K562 (cell line): ENCODE results near the gene YES1. TPM values are rescaled to one million over a fixed set of nuclear protein-coding genes. Genes with fewer than 3 reads are reported as not detected.

Experiments
- GABPB1 ChIP-seq: sonication (generic); formaldehyde crosslinking; IDR thresholded peaks from 2 replicates; pipeline ENCODE4 v1.8.0; 2022; ENCODE audit warnings: mild to moderate bottlenecking, missing genetic modification reagents
- GTF3C2 ChIP-seq: IDR thresholded peaks from 3 replicates; pipeline ENCODE4 v1.6.1; 2011; ENCODE audit warnings: borderline replicate concordance, mild to moderate bottlenecking, moderate library complexity; ENCODE audit not compliant: insufficient read length; ENCODE audit errors: extremely low read depth
- POLR2G ChIP-seq: fragments of 200-400 bp; formaldehyde crosslinking; IDR thresholded peaks from 2 replicates; pipeline ENCODE4 v1.6.1; 2017; ENCODE audit warnings: low read depth, mild to moderate bottlenecking, antibody characterized with exemption, low read length, moderate library complexity
- PTRF ChIP-seq: fragments of 450-650 bp; IDR thresholded peaks from 2 replicates; pipeline ENCODE4 v1.6.1; 2016; ENCODE audit warnings: mild to moderate bottlenecking, missing genetic modification characterization, missing compliant biosample characterization
- RAD21 ChIP-seq, 2 experiments: fragments of 250-450 bp in 1 of 2; fragments of 450-650 bp in 1 of 2; sonication (Bioruptor Pico) in 1 of 2; formaldehyde crosslinking in 1 of 2; IDR thresholded peaks in 1 of 2; conservative IDR thresholded peaks in 1 of 2; 2 replicates each; pipeline versions ENCODE4 v1.4.0 to v1.8.0; 2020 to 2022; ENCODE audit warnings: mild to moderate bottlenecking in 2 of 2, moderate library complexity in 1 of 2
- RCOR1 ChIP-seq, 2 experiments: IDR thresholded peaks; 2 replicates each; pipeline ENCODE4 v1.6.1; 2012; ENCODE audit warnings: low read depth in 2 of 2, low read length in 2 of 2, borderline replicate concordance in 1 of 2, improper control_type of control experiment in 1 of 2
- REST ChIP-seq, 2 experiments: fragments of 450-650 bp; formaldehyde crosslinking in 1 of 2; IDR thresholded peaks; 2 replicates each; pipeline versions ENCODE4 v1.4.0 to v1.6.1; 2014 to 2020; ENCODE audit warnings: mild to moderate bottlenecking in 2 of 2, borderline replicate concordance in 1 of 2, low read depth in 1 of 2
- SNAPC5 ChIP-seq: fragments of 250-450 bp; sonication (Bioruptor Pico); IDR thresholded peaks from 2 replicates; pipeline ENCODE4 v1.8.0; 2021; ENCODE audit warnings: moderate library complexity, mild to moderate bottlenecking, inconsistent platforms
- SNIP1 ChIP-seq: fragments of 450-650 bp; IDR thresholded peaks from 2 replicates; pipeline ENCODE4 v1.7.1; 2017; ENCODE audit warnings: low read depth, mild to moderate bottlenecking
- SP1 ChIP-seq: sonication (generic); formaldehyde crosslinking; IDR thresholded peaks from 2 replicates; pipeline ENCODE4 v1.8.1; 2022; ENCODE audit warnings: mild to moderate bottlenecking, missing genetic modification reagents
- TCFL5 ChIP-seq: fragments of 250-450 bp; sonication (Bioruptor Pico); conservative IDR thresholded peaks from 2 replicates; pipeline ENCODE4 v1.6.1; 2021; ENCODE audit warnings: mild to moderate bottlenecking, moderate library complexity, matching md5 sums
- ZNF23 ChIP-seq: fragments of 250-450 bp; sonication (Bioruptor Pico); IDR thresholded peaks from 2 replicates; pipeline ENCODE4 v1.4.0; 2020; ENCODE audit warnings: mild to moderate bottlenecking
- ZNF324 ChIP-seq: fragments of 250-450 bp; sonication (Bioruptor Pico); IDR thresholded peaks from 2 replicates; pipeline ENCODE4 v1.4.0; 2020; ENCODE audit warnings: mild to moderate bottlenecking
- ZSCAN32 ChIP-seq: fragments of 450-650 bp; formaldehyde crosslinking; IDR thresholded peaks from 2 replicates; pipeline ENCODE4 v1.4.0; 2020; ENCODE audit warnings: mild to moderate bottlenecking, moderate library complexity
- polyA plus RNA-seq, 8 experiments: library from polyadenylated mRNA; depleted of rRNA in 4 of 8; stranded (reverse) in 5 of 8; unstranded in 3 of 8; fragments of >200 nt; fragmentation: Nextera tagmentation in 2 of 8; fragmentation: Illumina TruSeq in 1 of 8; extraction: Ambion mirVana in 2 of 8; extraction: Trizol in 1 of 8; gene quantifications; 2 replicates each; pipeline versions ENCODE4 v1.2.1 to v1.2.3, GENCODE V29; 2011 to 2014; ENCODE audit warnings: inconsistent platforms in 1 of 8, missing spikeins in 1 of 8
- total RNA-seq, 7 experiments: library from RNA; depleted of rRNA in 6 of 7; stranded (reverse); fragments of >200 nt in 6 of 7; fragmentation: Illumina TruSeq in 2 of 7; extraction: Trizol in 2 of 7; gene quantifications; 2 replicates each; pipeline versions ENCODE4 v1.2.1 to v1.2.3, GENCODE V29; 2011 to 2021; ENCODE audit warnings: low replicate concordance in 1 of 7

Gene YES1
- total and polyA plus RNA-seq, 9 of the 15 experiments (the other 6 are each of a cell fraction or from before 2014, with no cell fraction given) = 37.2 to 115 (median 77.7) TPM

GRCh38 chr18:812376-813171 lies 532 bp upstream of the YES1 start (continued):
- TF ChIP-seq REST (IDR thresholded peaks at IDR 0.05; ENCODE audit: borderline replicate concordance) (peak; percentile 6; the same call in 1 of the 2 replicates), REST (CRISPR knock-in tag; IDR thresholded peaks at IDR 0.05; ENCODE audit: low read depth) (no peak; the same call in none of the 2 replicates), SNAPC5 (CRISPR knock-in tag) (no peak), TCFL5 (CRISPR knock-in tag) (no peak), POLR2G (peak; percentile 94), ZSCAN32 (CRISPR knock-in tag) (peak; percentile 53; the same call in 1 of the 2 replicates), ZNF324 (CRISPR knock-in tag) (peak; percentile 100), RCOR1 (IDR thresholded peaks at IDR 0.05; ENCODE audit: borderline replicate concordance in 1 of 2, low read depth in 2 of 2, low read length in 2 of 2) (0 out of 4 replicates have a peak, but pooled peaks of 1 of the 2 experiments have one; percentile 3), GABPB1 (CRISPR knock-in tag) (peak; percentile 89), GTF3C2 (no peak), SP1 (peak; percentile 77), PTRF (tag) (no peak), RAD21 (CRISPR knock-in tag; conservative IDR thresholded peaks at IDR 0.05 in 1 of 2, IDR thresholded peaks at IDR 0.05 in 1 of 2) (peak; percentile 14 to 27; a peak in 2 of 4 replicates), ZNF23 (CRISPR knock-in tag) (0 out of 2 replicates have a peak, but pooled peaks have one; percentile 41), SNIP1 (no peak)
